ENCODE measurements around the gene TUFM.

GRCh38 chr16:28823291-28823872 lies 22.8 kb downstream of the TUFM start:
- TF ChIP-seq CTCF (IDR thresholded peaks at IDR 0.05) (no peak), POLR2A (IDR thresholded peaks at IDR 0.05) (no peak)
